Testis (tissue), 2 donors: ENCODE measurements around the gene COG4.

ENCODE experiments used
- CTCF ChIP-seq, 3 experiments: fragments of 450-650 bp in 2 of 3; fragments of 200-600 bp in 1 of 3; sonication (generic) in 1 of 3; IDR thresholded peaks; one replicate each; pipeline ENCODE4 v1.5.1; 2016 to 2019; ENCODE audit warnings: antibody characterized with exemption in 3 of 3, mild to moderate bottlenecking in 2 of 3, moderate library complexity in 1 of 3
- POLR2A ChIP-seq: fragments of 450-650 bp; IDR thresholded peaks from one replicate; pipeline ENCODE4 v1.6.1; 2017; ENCODE audit warnings: antibody characterized with exemption, mild to moderate bottlenecking, moderate library complexity

- TF ChIP-seq CTCF (IDR thresholded peaks at IDR 0.05) (no peak), POLR2A (no peak)
These were observed 3.0 kb upstream of the COG4 start for GRCh38 chr16:70526403-70526802.
